OCI-LY7 (cell line): Measurements from ENCODE around the gene KLHL11.

Experiments
- CTCF ChIP-seq: fragments of 200-600 bp; sonication (generic); conservative IDR thresholded peaks from 2 replicates; pipeline ENCODE4 v1.5.1; 2014; ENCODE audit warnings: mild to moderate bottlenecking, antibody characterized with exemption, low read length, moderate library complexity, mixed read lengths
- EZH2phosphoT487 ChIP-seq: fragments of 200-600 bp; sonication (generic); IDR thresholded peaks from 2 replicates; pipeline ENCODE4 v1.6.1; 2018; ENCODE audit warnings: low read depth, borderline replicate concordance, mild to moderate bottlenecking, mixed run types, antibody characterized with exemption, low read length, moderate library complexity, mixed read lengths

- TF ChIP-seq CTCF: no peak
- TF ChIP-seq EZH2phosphoT487: no peak
Observed at GRCh38 chr17:41836550-41837196, 28.6 kb downstream of the KLHL11 start.
